Panc1 (cell line): Measurements from ENCODE around the gene STK39. TPM values are rescaled to one million over a fixed set of nuclear protein-coding genes. Genes with fewer than 3 reads are reported as not detected.

Experiments
- ATAC-seq: fragments of 200-7000 bp; cut with Tn5 transposase; 2 replicates; pipeline ENCODE4 v1.9.1; 2020; ENCODE audit warnings: mild to moderate bottlenecking, moderate library complexity
- BruUV-seq: library from RNA; stranded (reverse); fragments of 400-500 nt; replicated peaks from 2 replicates; lab custom pipeline; 2021; lab: Mats Ljungman, UMichigan
- CTCF ChIA-PET: fragments of 300-600 bp; sonication (Branson Sonifier 250); formaldehyde crosslinking; loops from one replicate; lab custom pipeline; 2022; ENCODE audit warnings: antibody characterized with exemption; lab: Charles Lee
- POLR2A ChIA-PET: fragments of 300-600 bp; sonication (Branson Sonifier 250); formaldehyde crosslinking; loops from one replicate; lab custom pipeline; 2022; ENCODE audit warnings: antibody characterized with exemption; lab: Charles Lee
- DNase-seq: peaks from one replicate; pipeline ENCODE4 v3.0.0-alpha.2; 2010; ENCODE audit warnings: low read depth, low spot score
- H3K27ac ChIP-seq: 2 replicates; pipeline ENCODE4 v1.5.1; 2011; ENCODE audit warnings: mild to moderate bottlenecking, low read length, inconsistent platforms
- H3K27me3 ChIP-seq: fragments of 200-500 bp; sonication (Bioruptor generic); 2 replicates; pipeline ENCODE4 v1.6.0; 2014; ENCODE audit warnings: low read length, inconsistent platforms; ENCODE audit not compliant: control insufficient read depth, insufficient read depth
- H3K36me3 ChIP-seq: fragments of 200-500 bp; sonication (Bioruptor generic); 2 replicates; pipeline ENCODE4 v1.5.1; 2014; ENCODE audit warnings: inconsistent platforms, mild to moderate bottlenecking, low read length, moderate library complexity; ENCODE audit not compliant: control insufficient read depth, insufficient read depth
- H3K4me1 ChIP-seq: 2 replicates; pipeline ENCODE4 v1.5.1; 2011; ENCODE audit warnings: inconsistent platforms, mild to moderate bottlenecking, low read length, moderate library complexity; ENCODE audit not compliant: control insufficient read depth, insufficient read depth
- H3K4me3 ChIP-seq, 2 experiments: 2 replicates each; pipeline ENCODE4 v1.5.1; 2011 to 2012; ENCODE audit warnings: low read depth in 2 of 2, low read length in 2 of 2, mild to moderate bottlenecking in 2 of 2, inconsistent platforms in 1 of 2, moderate library complexity in 1 of 2
- H3K9me3 ChIP-seq: fragments of 200-500 bp; sonication (Bioruptor generic); 2 replicates; pipeline ENCODE4 v1.5.1; 2014; ENCODE audit warnings: low read depth, mild to moderate bottlenecking, inconsistent platforms, low read length, moderate library complexity; ENCODE audit not compliant: control insufficient read depth, insufficient read depth
- CTCF ChIP-seq: fragments of 450-650 bp; IDR thresholded peaks from 2 replicates; pipeline ENCODE4 v1.5.1; 2017; ENCODE audit warnings: mild to moderate bottlenecking
- POLR2AphosphoS5 ChIP-seq: IDR thresholded peaks from 2 replicates; pipeline ENCODE4 v1.6.1; 2012; ENCODE audit warnings: mild to moderate bottlenecking, low read depth, low read length, moderate library complexity
- SIN3A ChIP-seq: IDR thresholded peaks from 2 replicates; pipeline ENCODE4 v1.6.1; 2012; ENCODE audit warnings: low read depth, mild to moderate bottlenecking, low read length, moderate library complexity, borderline replicate concordance; ENCODE audit not compliant: insufficient read depth
- TCF7L2 ChIP-seq: IDR thresholded peaks from 2 replicates; pipeline ENCODE4 v1.6.1; 2011; ENCODE audit warnings: mild to moderate bottlenecking, low read depth, low read length, inconsistent platforms
- in situ Hi-C: cut with HindIII; loops from 2 replicates; pipeline ENCODE4 v1.10.0; 2016; ENCODE audit warnings: low sequenced_read_pairs, low pct_unique_long_range_greater_than_20kb
- intact Hi-C: fragments of 100-400 bp; cut with micrococcal nuclease; formaldehyde crosslinking; loops from one replicate; pipeline ENCODE4 v1.10.0; 2022; ENCODE audit not compliant: unreplicated experiment
- total RNA-seq: library from RNA; stranded (reverse); gene quantifications from one replicate; pipeline ENCODE4 v1.2.1, GENCODE V29; 2021; ENCODE audit not compliant: unreplicated experiment
- TF ChIP-seq, protein P1 (sequence below), 2 experiments: IDR thresholded peaks; 2 replicates each; pipeline ENCODE4 v1.6.1; 2011 to 2012; ENCODE audit warnings: low read depth in 2 of 2, control low read depth in 1 of 2, low read length in 1 of 2, mild to moderate bottlenecking in 1 of 2, moderate library complexity in 1 of 2; ENCODE audit not compliant: insufficient read depth in 1 of 2

The STK39 gene
- total RNA-seq, 1 experiment from 2014 or later, result 14.0 TPM

DNA sequence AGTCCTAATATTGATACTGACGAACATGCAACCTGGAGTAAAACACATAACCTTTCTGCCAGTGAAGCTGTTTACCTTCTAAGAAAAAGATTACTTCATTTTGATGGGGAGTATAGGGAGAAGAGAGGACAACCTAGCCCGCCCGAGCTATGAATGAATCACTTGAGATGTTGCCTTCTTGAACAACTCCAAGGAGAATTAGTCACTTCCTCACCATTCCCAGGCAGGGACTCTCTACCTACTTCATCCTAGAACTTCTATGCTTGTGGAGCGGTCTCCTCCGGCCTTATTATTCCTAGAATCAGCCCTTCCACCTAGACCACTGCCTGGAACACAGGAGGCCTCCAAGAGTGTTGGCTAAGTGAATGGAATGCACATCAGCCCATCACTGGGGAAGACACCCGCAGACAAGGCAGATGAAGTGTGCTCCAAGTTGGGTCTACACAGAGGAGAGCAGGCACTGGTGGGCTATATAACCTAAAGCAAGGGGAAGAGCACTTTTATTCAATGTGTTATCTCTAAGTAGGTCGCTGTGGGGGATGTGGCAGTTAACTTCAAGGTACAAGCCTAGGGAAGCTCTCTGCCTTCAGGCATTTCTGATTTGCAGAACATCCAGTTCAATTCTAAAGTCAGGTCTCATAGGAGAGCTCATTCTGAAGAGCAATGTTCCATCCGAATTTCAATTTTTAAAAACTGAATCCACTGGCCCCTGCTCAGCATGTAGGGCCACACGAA lies 57.4 kb downstream of the STK39 start:
- DNase-seq (no peak), ATAC-seq (peak; percentile 75; the same call in 1 of the 2 replicates)
- CTCF ChIA-PET, result no interaction called here
- 0 out of 2 replicates have a peak, but pooled peaks cover 2% of the 10 kb centered on the region for H3K4me1 ChIP-seq
- H3K4me3 ChIP-seq, result no peak overlapping the region
- no peaks in the 10 kb centered on the region for H3K9me3 ChIP-seq
- no peak overlapping the region for H3K27ac ChIP-seq
- no TSS peak for BruUV-seq
- intact Hi-C loops, result no loop called here
- in situ Hi-C loops, result no loop called here
- H3K27me3 ChIP-seq, result no peaks in the 10 kb centered on the region
- no peaks in the 10 kb centered on the region for H3K36me3 ChIP-seq
- POLR2A ChIA-PET, result no interaction called here
- TF ChIP-seq CTCF (no peak), TCF7L2 (no peak), SIN3A (no peak), POLR2AphosphoS5 (no peak)
- TF ChIP-seq, protein P1, sequence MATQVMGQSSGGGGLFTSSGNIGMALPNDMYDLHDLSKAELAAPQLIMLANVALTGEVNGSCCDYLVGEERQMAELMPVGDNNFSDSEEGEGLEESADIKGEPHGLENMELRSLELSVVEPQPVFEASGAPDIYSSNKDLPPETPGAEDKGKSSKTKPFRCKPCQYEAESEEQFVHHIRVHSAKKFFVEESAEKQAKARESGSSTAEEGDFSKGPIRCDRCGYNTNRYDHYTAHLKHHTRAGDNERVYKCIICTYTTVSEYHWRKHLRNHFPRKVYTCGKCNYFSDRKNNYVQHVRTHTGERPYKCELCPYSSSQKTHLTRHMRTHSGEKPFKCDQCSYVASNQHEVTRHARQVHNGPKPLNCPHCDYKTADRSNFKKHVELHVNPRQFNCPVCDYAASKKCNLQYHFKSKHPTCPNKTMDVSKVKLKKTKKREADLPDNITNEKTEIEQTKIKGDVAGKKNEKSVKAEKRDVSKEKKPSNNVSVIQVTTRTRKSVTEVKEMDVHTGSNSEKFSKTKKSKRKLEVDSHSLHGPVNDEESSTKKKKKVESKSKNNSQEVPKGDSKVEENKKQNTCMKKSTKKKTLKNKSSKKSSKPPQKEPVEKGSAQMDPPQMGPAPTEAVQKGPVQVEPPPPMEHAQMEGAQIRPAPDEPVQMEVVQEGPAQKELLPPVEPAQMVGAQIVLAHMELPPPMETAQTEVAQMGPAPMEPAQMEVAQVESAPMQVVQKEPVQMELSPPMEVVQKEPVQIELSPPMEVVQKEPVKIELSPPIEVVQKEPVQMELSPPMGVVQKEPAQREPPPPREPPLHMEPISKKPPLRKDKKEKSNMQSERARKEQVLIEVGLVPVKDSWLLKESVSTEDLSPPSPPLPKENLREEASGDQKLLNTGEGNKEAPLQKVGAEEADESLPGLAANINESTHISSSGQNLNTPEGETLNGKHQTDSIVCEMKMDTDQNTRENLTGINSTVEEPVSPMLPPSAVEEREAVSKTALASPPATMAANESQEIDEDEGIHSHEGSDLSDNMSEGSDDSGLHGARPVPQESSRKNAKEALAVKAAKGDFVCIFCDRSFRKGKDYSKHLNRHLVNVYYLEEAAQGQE (IDR thresholded peaks at IDR 0.05; ENCODE audit: insufficient read depth in 1 of 2, low read depth in 2 of 2, low read length in 1 of 2), result no peak

DNA sequence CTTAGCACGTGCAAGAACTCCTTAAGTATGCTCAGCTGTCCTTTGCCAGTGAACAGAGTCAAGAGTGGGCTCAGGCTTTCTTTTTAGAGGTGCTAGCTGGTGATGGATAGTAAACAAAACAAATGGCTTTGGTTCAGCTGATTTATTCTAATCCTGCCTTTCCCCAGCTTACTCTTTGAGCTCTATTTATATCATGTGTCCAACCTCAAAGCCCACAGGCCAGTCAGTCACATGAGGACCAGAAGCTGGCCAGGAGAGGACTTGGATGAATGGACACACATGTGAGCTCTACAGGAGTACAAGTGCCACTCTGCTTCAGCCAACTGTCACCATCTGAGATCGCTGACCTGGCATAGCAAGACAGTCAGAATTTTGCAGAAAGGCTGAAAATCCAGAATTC lies 59.4 kb downstream of the STK39 start:
- TF ChIP-seq, protein P1 (IDR thresholded peaks at IDR 0.05; ENCODE audit: insufficient read depth in 1 of 2, low read depth in 2 of 2, low read length in 1 of 2), result no peak
- TF ChIP-seq SIN3A (no peak), POLR2AphosphoS5 (no peak), TCF7L2 (no peak), CTCF (no peak)
- in situ Hi-C loops, result no loop called here
- ATAC-seq (no peak), DNase-seq (no peak)
- Histone ChIP-seq H3K9me3 (no peaks in the 10 kb centered on the region), H3K27ac (no peak overlapping the region), H3K4me3 (no peak overlapping the region), H3K27me3 (no peaks in the 10 kb centered on the region), H3K4me1 (no peaks in the 10 kb centered on the region), H3K36me3 (no peaks in the 10 kb centered on the region)
- ChIA-PET POLR2A (no interaction called here), CTCF (no interaction called here)
- intact Hi-C loops, result no loop called here
- BruUV-seq, result no TSS peak
